ENCODE measurements around the gene ZNF557.

DNA sequence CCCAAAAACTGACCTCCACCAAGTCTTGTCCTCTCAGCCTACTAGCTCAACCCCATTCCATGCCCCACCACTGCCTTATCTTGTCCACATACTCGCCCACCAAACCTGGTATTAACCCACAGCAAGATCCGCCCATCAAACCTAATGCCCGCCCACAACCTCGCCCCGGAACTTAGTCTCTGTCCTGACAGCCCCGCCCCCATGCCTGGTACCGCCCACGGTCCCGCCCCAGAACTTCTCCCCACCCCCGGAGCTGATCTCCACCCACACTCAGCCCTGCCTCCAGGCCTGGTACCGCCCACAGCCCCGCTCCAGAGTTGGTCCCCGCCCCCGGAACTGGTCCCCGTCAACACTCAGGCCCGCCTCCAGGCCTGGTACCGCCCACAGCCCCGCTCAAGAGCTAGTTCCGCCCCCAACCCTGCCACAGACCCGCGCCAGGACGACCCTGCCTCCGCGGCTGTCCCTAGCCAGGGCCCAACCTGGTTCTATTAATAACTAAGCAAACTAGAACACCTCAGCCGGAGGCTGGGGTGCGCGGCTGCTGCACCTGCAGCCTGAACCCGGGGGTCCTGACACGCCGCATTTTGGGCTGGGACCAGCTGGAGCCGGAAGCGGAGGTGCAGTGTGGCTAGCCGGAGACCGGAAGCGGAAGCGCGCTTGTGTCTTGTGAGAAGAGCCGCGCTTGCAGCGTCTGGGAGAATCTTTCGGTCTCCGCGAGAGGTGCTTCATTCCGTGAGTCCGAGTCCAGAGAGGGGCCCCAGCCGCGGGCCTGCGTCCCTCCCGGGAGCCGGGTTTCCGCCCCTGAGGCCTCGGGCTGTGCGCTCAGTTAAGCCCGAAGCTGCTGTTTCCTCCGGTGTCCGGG, at the start of gene ZNF557:
- TF ChIP-seq EZH2 (IDR thresholded peaks at IDR 0.05; ENCODE audit: low read length): no peak
- TF ChIP-seq, protein P1, sequence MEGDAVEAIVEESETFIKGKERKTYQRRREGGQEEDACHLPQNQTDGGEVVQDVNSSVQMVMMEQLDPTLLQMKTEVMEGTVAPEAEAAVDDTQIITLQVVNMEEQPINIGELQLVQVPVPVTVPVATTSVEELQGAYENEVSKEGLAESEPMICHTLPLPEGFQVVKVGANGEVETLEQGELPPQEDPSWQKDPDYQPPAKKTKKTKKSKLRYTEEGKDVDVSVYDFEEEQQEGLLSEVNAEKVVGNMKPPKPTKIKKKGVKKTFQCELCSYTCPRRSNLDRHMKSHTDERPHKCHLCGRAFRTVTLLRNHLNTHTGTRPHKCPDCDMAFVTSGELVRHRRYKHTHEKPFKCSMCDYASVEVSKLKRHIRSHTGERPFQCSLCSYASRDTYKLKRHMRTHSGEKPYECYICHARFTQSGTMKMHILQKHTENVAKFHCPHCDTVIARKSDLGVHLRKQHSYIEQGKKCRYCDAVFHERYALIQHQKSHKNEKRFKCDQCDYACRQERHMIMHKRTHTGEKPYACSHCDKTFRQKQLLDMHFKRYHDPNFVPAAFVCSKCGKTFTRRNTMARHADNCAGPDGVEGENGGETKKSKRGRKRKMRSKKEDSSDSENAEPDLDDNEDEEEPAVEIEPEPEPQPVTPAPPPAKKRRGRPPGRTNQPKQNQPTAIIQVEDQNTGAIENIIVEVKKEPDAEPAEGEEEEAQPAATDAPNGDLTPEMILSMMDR (optimal IDR thresholded peaks at IDR 0.05 in 1 of 3, IDR thresholded peaks at IDR 0.05 in 1 of 3, conservative IDR thresholded peaks at IDR 0.05 in 1 of 3; ENCODE audit: extremely low read depth in 1 of 3, insufficient read depth in 2 of 3, low read length in 3 of 3): no peak

All from keratinocyte (primary cell).